ENCODE measurements around the gene PTPN22.

PTPN22 gene

GRCh38 chr1:113899111-113899510, 27.6 kb upstream of the PTPN22 start:
- DNase-seq: no peak
- H3K36me3 ChIP-seq (ENCODE audit: control insufficient read depth in 4 of 4, insufficient read depth in 4 of 4, low read length in 3 of 4): peaks cover 22 to 65% (median 47%) of the 10 kb centered on the region in 4 experiments
- H3K27me3 ChIP-seq (replicated peaks in 2 of 5; ENCODE audit: control insufficient read depth in 4 of 5, insufficient read depth in 5 of 5, low read length in 4 of 5): no peaks in the 10 kb centered on the region
- H3K9me3 ChIP-seq (ENCODE audit: control extremely low read depth in 1 of 5, control insufficient read depth in 4 of 5, insufficient read depth in 2 of 5, low read depth in 1 of 5, low read length in 4 of 5): no peaks in the 10 kb centered on the region
- H3K4me3 ChIP-seq (ENCODE audit: control insufficient read depth in 1 of 7, extremely low read depth in 1 of 7, insufficient read depth in 4 of 7, low read depth in 2 of 7, low read length in 6 of 7): no peak overlapping the region
- CTCF ChIA-PET: interaction anchor here (1.1 to 1.6 kb wide), 2 partner anchors 9 to 31 kb away, joined by 3 to 4 read pairs; no protein-coding TSS in a partner anchor
- no peak overlapping the region for H3K27ac ChIP-seq (ENCODE audit: insufficient read depth in 1 of 2, low read depth in 1 of 2, low read length in 2 of 2, poor library complexity in 1 of 2, severe bottlenecking in 2 of 2)
- peaks cover 7 to 12% (median 9%) of the 10 kb centered on the region in 4 experiments for H3K4me1 ChIP-seq (ENCODE audit: control extremely low read depth in 1 of 4, control insufficient read depth in 4 of 4, insufficient read depth in 4 of 4, low read length in 3 of 4)
- POLR2A ChIA-PET: interaction anchor here (0.6 kb wide), 1 partner anchor 63 kb away, joined by 3 read pairs; no protein-coding TSS in a partner anchor

GRCh38 chr1:113898241-113898814, 26.8 kb upstream of the PTPN22 start:
- POLR2A ChIA-PET: no interaction called here
- Histone ChIP-seq H3K4me1 (ENCODE audit: control extremely low read depth in 1 of 4, control insufficient read depth in 4 of 4, insufficient read depth in 4 of 4, low read length in 3 of 4) (peaks cover 0 to 4% (median 1%) of the 10 kb centered on the region in 4 experiments), H3K27ac (ENCODE audit: insufficient read depth in 1 of 2, low read depth in 1 of 2, low read length in 2 of 2, poor library complexity in 1 of 2, severe bottlenecking in 2 of 2) (no peak overlapping the region), H3K9me3 (ENCODE audit: control extremely low read depth in 1 of 5, control insufficient read depth in 4 of 5, insufficient read depth in 2 of 5, low read depth in 1 of 5, low read length in 4 of 5) (no peaks in the 10 kb centered on the region), H3K4me3 (ENCODE audit: control insufficient read depth in 1 of 7, extremely low read depth in 1 of 7, insufficient read depth in 4 of 7, low read depth in 2 of 7, low read length in 6 of 7) (no peak overlapping the region), H3K36me3 (ENCODE audit: control insufficient read depth in 4 of 4, insufficient read depth in 4 of 4, low read length in 3 of 4) (peaks cover 22 to 67% (median 48%) of the 10 kb centered on the region in 4 experiments), H3K27me3 (replicated peaks in 2 of 5; ENCODE audit: control insufficient read depth in 4 of 5, insufficient read depth in 5 of 5, low read length in 4 of 5) (no peaks in the 10 kb centered on the region)
- CTCF ChIA-PET: interaction anchor here (1.1 kb wide), 1 partner anchor 32 kb away, joined by 4 read pairs; no protein-coding TSS in a partner anchor
- DNase-seq: no peak
- no CpG with 5 or more reads among the region's 1 CpG for WGBS (ENCODE audit: insufficient coverage)

- Histone ChIP-seq H3K4me3 (ENCODE audit: control insufficient read depth in 1 of 7, extremely low read depth in 1 of 7, insufficient read depth in 4 of 7, low read depth in 2 of 7, low read length in 6 of 7) (no peak overlapping the region), H3K27me3 (replicated peaks in 2 of 5; ENCODE audit: control insufficient read depth in 4 of 5, insufficient read depth in 5 of 5, low read length in 4 of 5) (no peaks in the 10 kb centered on the region), H3K27ac (ENCODE audit: insufficient read depth in 1 of 2, low read depth in 1 of 2, low read length in 2 of 2, poor library complexity in 1 of 2, severe bottlenecking in 2 of 2) (no peak overlapping the region), H3K36me3 (ENCODE audit: control insufficient read depth in 4 of 4, insufficient read depth in 4 of 4, low read length in 3 of 4) (peaks cover 20 to 59% (median 42%) of the 10 kb centered on the region in 4 experiments), H3K9me3 (ENCODE audit: control extremely low read depth in 1 of 5, control insufficient read depth in 4 of 5, insufficient read depth in 2 of 5, low read depth in 1 of 5, low read length in 4 of 5) (no peaks in the 10 kb centered on the region), H3K4me1 (ENCODE audit: control extremely low read depth in 1 of 4, control insufficient read depth in 4 of 4, insufficient read depth in 4 of 4, low read length in 3 of 4) (no peaks in the 10 kb centered on the region)
- no peak for DNase-seq
- CTCF ChIA-PET: interaction anchor here (0.6 to 1.5 kb wide), 4 partner anchors 8 to 1398 kb away, joined by 3 to 7 read pairs (median 3); partner anchors contain the start of gene BCL2L15
- POLR2A ChIA-PET: no interaction called here
- WGBS (ENCODE audit: insufficient coverage): 100% methylated on average over 2 of the region's 8 CpGs
Measured at GRCh38 chr1:113895961-113896360, 24.4 kb upstream of the PTPN22 start.

- 96% methylated on average over 6 of the region's 6 CpGs for WGBS (ENCODE audit: insufficient coverage)
- peaks cover 20 to 54% (median 38%) of the 10 kb centered on the region in 4 experiments for H3K36me3 ChIP-seq (ENCODE audit: control insufficient read depth in 4 of 4, insufficient read depth in 4 of 4, low read length in 3 of 4)
- POLR2A ChIA-PET: no interaction called here
Measured at GRCh38 chr1:113895098-113895497, 23.6 kb upstream of the PTPN22 start.

GRCh38 chr1:113893267-113893666, 21.8 kb upstream of the PTPN22 start:
- peaks cover 10 to 36% (median 25%) of the 10 kb centered on the region in 4 experiments for H3K36me3 ChIP-seq (ENCODE audit: control insufficient read depth in 4 of 4, insufficient read depth in 4 of 4, low read length in 3 of 4)
- WGBS (ENCODE audit: insufficient coverage): 100% methylated on average over 3 of the region's 3 CpGs
- no peaks in the 10 kb centered on the region for H3K27me3 ChIP-seq (replicated peaks in 2 of 5; ENCODE audit: control insufficient read depth in 4 of 5, insufficient read depth in 5 of 5, low read length in 4 of 5)
- ChIA-PET POLR2A (no interaction called here), CTCF (interaction anchor here (0.6 to 1.7 kb wide), 6 partner anchors 11 to 58 kb away, joined by 3 to 5 read pairs (median 3); partner anchors contain the start of gene AP4B1)
- no peak overlapping the region for H3K27ac ChIP-seq (ENCODE audit: insufficient read depth in 1 of 2, low read depth in 1 of 2, low read length in 2 of 2, poor library complexity in 1 of 2, severe bottlenecking in 2 of 2)
- DNase-seq: no peak
- no peaks in the 10 kb centered on the region for H3K9me3 ChIP-seq (ENCODE audit: control extremely low read depth in 1 of 5, control insufficient read depth in 4 of 5, insufficient read depth in 2 of 5, low read depth in 1 of 5, low read length in 4 of 5)
- no peak overlapping the region for H3K4me3 ChIP-seq (ENCODE audit: control insufficient read depth in 1 of 7, extremely low read depth in 1 of 7, insufficient read depth in 4 of 7, low read depth in 2 of 7, low read length in 6 of 7)
- no peaks in the 10 kb centered on the region for H3K4me1 ChIP-seq (ENCODE audit: control extremely low read depth in 1 of 4, control insufficient read depth in 4 of 4, insufficient read depth in 4 of 4, low read length in 3 of 4)

More at GRCh38 chr1:113895098-113895497, 23.6 kb upstream of the PTPN22 start:
- DNase-seq: no peak
- CTCF ChIA-PET: no interaction called here
- Histone ChIP-seq H3K4me3 (ENCODE audit: control insufficient read depth in 1 of 7, extremely low read depth in 1 of 7, insufficient read depth in 4 of 7, low read depth in 2 of 7, low read length in 6 of 7) (no peak overlapping the region), H3K9me3 (ENCODE audit: control extremely low read depth in 1 of 5, control insufficient read depth in 4 of 5, insufficient read depth in 2 of 5, low read depth in 1 of 5, low read length in 4 of 5) (no peaks in the 10 kb centered on the region), H3K27ac (ENCODE audit: insufficient read depth in 1 of 2, low read depth in 1 of 2, low read length in 2 of 2, poor library complexity in 1 of 2, severe bottlenecking in 2 of 2) (no peak overlapping the region), H3K4me1 (ENCODE audit: control extremely low read depth in 1 of 4, control insufficient read depth in 4 of 4, insufficient read depth in 4 of 4, low read length in 3 of 4) (no peaks in the 10 kb centered on the region), H3K27me3 (replicated peaks in 2 of 5; ENCODE audit: control insufficient read depth in 4 of 5, insufficient read depth in 5 of 5, low read length in 4 of 5) (no peaks in the 10 kb centered on the region)

- Histone ChIP-seq H3K9me3 (ENCODE audit: control extremely low read depth in 1 of 5, control insufficient read depth in 4 of 5, insufficient read depth in 2 of 5, low read depth in 1 of 5, low read length in 4 of 5) (no peaks in the 10 kb centered on the region), H3K27me3 (replicated peaks in 2 of 5; ENCODE audit: control insufficient read depth in 4 of 5, insufficient read depth in 5 of 5, low read length in 4 of 5) (no peaks in the 10 kb centered on the region), H3K36me3 (ENCODE audit: control insufficient read depth in 4 of 4, insufficient read depth in 4 of 4, low read length in 3 of 4) (peaks cover 9 to 27% (median 17%) of the 10 kb centered on the region in 4 experiments), H3K4me1 (ENCODE audit: control extremely low read depth in 1 of 4, control insufficient read depth in 4 of 4, insufficient read depth in 4 of 4, low read length in 3 of 4) (peaks cover 0 to 2% (median 0%) of the 10 kb centered on the region in 4 experiments), H3K4me3 (ENCODE audit: control insufficient read depth in 1 of 7, extremely low read depth in 1 of 7, insufficient read depth in 4 of 7, low read depth in 2 of 7, low read length in 6 of 7) (no peak overlapping the region), H3K27ac (ENCODE audit: insufficient read depth in 1 of 2, low read depth in 1 of 2, low read length in 2 of 2, poor library complexity in 1 of 2, severe bottlenecking in 2 of 2) (no peak overlapping the region)
- CTCF ChIA-PET: interaction anchor here (0.7 to 1.2 kb wide), 2 partner anchors 16 to 32 kb away, joined by 3 read pairs; no protein-coding TSS in a partner anchor
- WGBS (ENCODE audit: insufficient coverage): 100% methylated on average over 8 of the region's 11 CpGs
- DNase-seq: no peak
- POLR2A ChIA-PET: no interaction called here
Measured at GRCh38 chr1:113891631-113892220, 20.2 kb upstream of the PTPN22 start.

GRCh38 chr1:113890816-113891215, 19.3 kb upstream of the PTPN22 start:
- Histone ChIP-seq H3K4me3 (ENCODE audit: control insufficient read depth in 1 of 7, extremely low read depth in 1 of 7, insufficient read depth in 4 of 7, low read depth in 2 of 7, low read length in 6 of 7) (no peak overlapping the region), H3K27me3 (replicated peaks in 2 of 5; ENCODE audit: control insufficient read depth in 4 of 5, insufficient read depth in 5 of 5, low read length in 4 of 5) (no peaks in the 10 kb centered on the region), H3K9me3 (ENCODE audit: control extremely low read depth in 1 of 5, control insufficient read depth in 4 of 5, insufficient read depth in 2 of 5, low read depth in 1 of 5, low read length in 4 of 5) (no peaks in the 10 kb centered on the region), H3K27ac (ENCODE audit: insufficient read depth in 1 of 2, low read depth in 1 of 2, low read length in 2 of 2, poor library complexity in 1 of 2, severe bottlenecking in 2 of 2) (no peak overlapping the region), H3K36me3 (ENCODE audit: control insufficient read depth in 4 of 4, insufficient read depth in 4 of 4, low read length in 3 of 4) (peaks cover 3 to 19% (median 11%) of the 10 kb centered on the region in 4 experiments), H3K4me1 (ENCODE audit: control extremely low read depth in 1 of 4, control insufficient read depth in 4 of 4, insufficient read depth in 4 of 4, low read length in 3 of 4) (peaks cover 0 to 2% (median 0%) of the 10 kb centered on the region in 4 experiments)
- ChIA-PET CTCF (interaction anchor here (0.7 to 1.3 kb wide), 3 partner anchors 15 to 56 kb away, joined by 3 read pairs; no protein-coding TSS in a partner anchor), POLR2A (no interaction called here)
- no peak for DNase-seq
- WGBS (ENCODE audit: insufficient coverage): no CpG with 5 or more reads among the region's 2 CpGs
